Hepatocyte (in vitro differentiated cells): ENCODE results near the gene RABL6. TPM values are rescaled to one million over a fixed set of nuclear protein-coding genes. Genes with fewer than 3 reads are reported as not detected.

Source experiments
- DNase-seq: peaks from one replicate; pipeline ENCODE4 v3.0.0-alpha.2; 2016; ENCODE audit warnings: low spot score
- H2AFZ ChIP-seq: fragments of 200-600 bp; sonication (generic); 2 replicates; pipeline ENCODE4 v1.6.0; 2016; ENCODE audit warnings: antibody characterized with exemption, mild to moderate bottlenecking
- H3K27ac ChIP-seq: fragments of 200-600 bp; sonication (generic); 2 replicates; pipeline ENCODE4 v1.5.1; 2016; ENCODE audit warnings: mild to moderate bottlenecking
- H3K27me3 ChIP-seq: fragments of 200-600 bp; sonication (generic); 2 replicates; pipeline ENCODE4 v1.6.1; 2016
- H3K36me3 ChIP-seq: fragments of 200-600 bp; sonication (generic); replicated peaks from 2 replicates; pipeline ENCODE4 v1.5.1; 2016; ENCODE audit warnings: low read depth; ENCODE audit not compliant: insufficient read depth
- H3K4me1 ChIP-seq: fragments of 200-600 bp; sonication (generic); 2 replicates; pipeline ENCODE4 v1.5.1; 2016; ENCODE audit warnings: mild to moderate bottlenecking, moderate library complexity; ENCODE audit not compliant: insufficient read depth
- H3K4me2 ChIP-seq: fragments of 200-600 bp; sonication (generic); 2 replicates; pipeline ENCODE4 v1.6.0; 2016
- H3K4me3 ChIP-seq: fragments of 200-600 bp; sonication (generic); 2 replicates; pipeline ENCODE4 v1.5.1; 2016; ENCODE audit warnings: mild to moderate bottlenecking
- H3K79me2 ChIP-seq: fragments of 200-600 bp; sonication (generic); 2 replicates; pipeline ENCODE4 v1.6.0; 2017; ENCODE audit warnings: mild to moderate bottlenecking
- H3K9me2 ChIP-seq: fragments of 200-600 bp; sonication (generic); replicated peaks from 2 replicates; pipeline ENCODE4 v1.6.0; 2017; ENCODE audit warnings: mild to moderate bottlenecking; ENCODE audit not compliant: insufficient read depth
- H3K9me3 ChIP-seq: fragments of 200-600 bp; sonication (generic); 2 replicates; pipeline ENCODE4 v1.5.1; 2016; ENCODE audit warnings: low read depth, mild to moderate bottlenecking
- H4K20me1 ChIP-seq: fragments of 200-600 bp; sonication (generic); 2 replicates; pipeline ENCODE4 v1.6.0; 2016; ENCODE audit warnings: mild to moderate bottlenecking; ENCODE audit not compliant: insufficient read depth, poor library complexity, severe bottlenecking
- CTCF ChIP-seq: fragments of 200-600 bp; sonication (generic); IDR thresholded peaks from 2 replicates; pipeline ENCODE4 v1.5.1; 2016; ENCODE audit warnings: antibody characterized with exemption, mild to moderate bottlenecking; ENCODE audit not compliant: poor library complexity
- EZH2 ChIP-seq: fragments of 200-600 bp; sonication (generic); IDR thresholded peaks from 2 replicates; pipeline ENCODE4 v1.6.1; 2016; ENCODE audit warnings: antibody characterized with exemption, mild to moderate bottlenecking, borderline replicate concordance
- EZH2phosphoT487 ChIP-seq: fragments of 200-600 bp; sonication (generic); IDR thresholded peaks from one replicate; pipeline ENCODE4 v1.6.1; 2018; ENCODE audit warnings: antibody characterized with exemption, mild to moderate bottlenecking, low read depth, moderate library complexity; ENCODE audit not compliant: unreplicated experiment, severe bottlenecking
- WGBS: methylation state at CpG from one replicate; pipeline ENCODE4 v1.1.6; 2016; ENCODE audit warnings: low lambda C conversion rate; ENCODE audit errors: missing lambda C conversion rate; 5-methylcytosine and 5-hydroxymethylcytosine counted together
- polyA plus RNA-seq: library from polyadenylated mRNA; unstranded; fragments of >200 nt; fragmentation: Nextera tagmentation; extraction: Ambion mirVana; gene quantifications from 2 replicates; pipeline ENCODE4 v1.2.1, GENCODE V29; 2016
- total RNA-seq: library from RNA; depleted of rRNA; stranded (reverse); fragments of >200 nt; gene quantifications from 2 replicates; pipeline ENCODE4 v1.2.3, GENCODE V29; 2014

RABL6 gene
- total RNA-seq, result 67.2 and 72.3 TPM in 2 replicates
- 103 and 110 TPM in 2 replicates for polyA plus RNA-seq

GRCh38 chr9:136807281-136808074 lies at the start of gene RABL6:
TSS of gene RABL6 (plus strand) at chr9:136807948. CDS start at chr9:136808197, 249 bp downstream.
- H4K20me1 ChIP-seq, result peaks cover 13% of the 10 kb centered on the region
- H2AFZ ChIP-seq, result peak within 1 kb of the TSS; percentile 37
- no peaks in the 10 kb centered on the region for H3K36me3 ChIP-seq
- peaks cover 34% of the 10 kb centered on the region for H3K4me1 ChIP-seq
- peaks cover 58% of the 10 kb centered on the region for H3K79me2 ChIP-seq
- TF ChIP-seq CTCF (no peak), EZH2phosphoT487 (no peak), EZH2 (no peak)
- H3K4me2 ChIP-seq, result peak within 1 kb of the TSS; percentile 89
- H3K4me3 ChIP-seq, result peak within 1 kb of the TSS; percentile 99
- 1% methylated on average over 75 of the region's 96 CpGs for WGBS
- H3K9me2 ChIP-seq, result no peaks in the 10 kb centered on the region
- H3K27me3 ChIP-seq, result no peaks in the 10 kb centered on the region
- H3K9me3 ChIP-seq, result no peaks in the 10 kb centered on the region
- DNase-seq, result peak; percentile 92
- peak within 1 kb of the TSS; percentile 96 for H3K27ac ChIP-seq

GRCh38 chr9:136759001-136759400 lies 48.7 kb upstream of the RABL6 start:
- Histone ChIP-seq H3K79me2 (no peaks in the 10 kb centered on the region), H3K4me1 (no peaks in the 10 kb centered on the region), H2AFZ (no peak overlapping the region), H3K4me2 (no peak overlapping the region), H3K9me2 (no peaks in the 10 kb centered on the region), H4K20me1 (no peaks in the 10 kb centered on the region), H3K27ac (no peak overlapping the region), H3K9me3 (no peaks in the 10 kb centered on the region), H3K4me3 (no peak overlapping the region), H3K36me3 (no peaks in the 10 kb centered on the region), H3K27me3 (no peaks in the 10 kb centered on the region)
- 86% methylated on average over 7 of the region's 9 CpGs for WGBS
- no peak for DNase-seq
- TF ChIP-seq EZH2phosphoT487 (no peak), CTCF (no peak), EZH2 (no peak)

GRCh38 chr9:136759436-136760325 lies 48.1 kb upstream of the RABL6 start:
- Histone ChIP-seq H3K36me3 (no peaks in the 10 kb centered on the region), H3K27ac (no peak overlapping the region), H3K9me2 (no peaks in the 10 kb centered on the region), H3K9me3 (no peaks in the 10 kb centered on the region), H3K27me3 (no peaks in the 10 kb centered on the region), H3K79me2 (no peaks in the 10 kb centered on the region), H4K20me1 (no peaks in the 10 kb centered on the region), H3K4me3 (no peak overlapping the region), H3K4me2 (no peak overlapping the region), H3K4me1 (no peaks in the 10 kb centered on the region), H2AFZ (no peak overlapping the region)
- TF ChIP-seq EZH2, result no peak
- no peak for TF ChIP-seq EZH2phosphoT487
- TF ChIP-seq CTCF, result no peak
- DNase-seq, result no peak
- WGBS, result 95% methylated on average over 27 of the region's 27 CpGs
